HepG2 (cell line): ENCODE results near the gene RHCE.
"Not testable (repeated sequence)": the region's sequence is repeated elsewhere in the genome, so short reads cannot be mapped to it uniquely, and the experiment has no call there.

Experiments
- NFYC ChIP-seq: IDR thresholded peaks from 2 replicates; pipeline ENCODE4 v1.6.1; 2016; ENCODE audit warnings: missing genetic modification reagents, missing compliant biosample characterization
- ZFX ChIP-seq: sonication (generic); formaldehyde crosslinking; IDR thresholded peaks from 2 replicates; pipeline ENCODE4 v1.4.0; 2020; ENCODE audit warnings: mild to moderate bottlenecking, low read depth, missing genetic modification reagents, moderate library complexity

- not testable (repeated sequence) for TF ChIP-seq NFYC; ZFX (CRISPR knock-in tag)
These were observed 100.2 kb downstream of the RHCE start for GRCh38 chr1:25320314-25320938.
